Trophoblast cell (in vitro differentiated cells and primary cell): Measurements from ENCODE around the gene SNPH.

ENCODE experiments used
- DNase-seq, 2 donors: peaks; one replicate each; pipeline ENCODE4 v3.0.0-alpha.2; 2016
- H2AFZ ChIP-seq: 2 replicates; pipeline ENCODE4 v1.6.1; 2013; ENCODE audit warnings: low read length, moderate library complexity, mild to moderate bottlenecking; ENCODE audit not compliant: insufficient read depth, poor library complexity
- H2AK5ac ChIP-seq: 2 replicates; pipeline ENCODE4 v1.6.1; 2013; ENCODE audit warnings: mild to moderate bottlenecking, low read length
- H2BK120ac ChIP-seq: 2 replicates; pipeline ENCODE4 v1.6.1; 2013; ENCODE audit warnings: low read length, mild to moderate bottlenecking, moderate library complexity; ENCODE audit not compliant: insufficient read depth, poor library complexity
- H2BK12ac ChIP-seq: 2 replicates; pipeline ENCODE4 v1.6.1; 2013; ENCODE audit warnings: mild to moderate bottlenecking, low read length, moderate library complexity
- H2BK5ac ChIP-seq: 2 replicates; pipeline ENCODE4 v1.6.1; 2013; ENCODE audit warnings: low read length, low read depth, moderate library complexity, mild to moderate bottlenecking; ENCODE audit not compliant: poor library complexity
- H3K14ac ChIP-seq: 2 replicates; pipeline ENCODE4 v1.6.1; 2013; ENCODE audit warnings: mild to moderate bottlenecking, low read length
- H3K18ac ChIP-seq: 2 replicates; pipeline ENCODE4 v1.6.1; 2013; ENCODE audit warnings: mild to moderate bottlenecking, low read length
- H3K23ac ChIP-seq: 2 replicates; pipeline ENCODE4 v1.6.1; 2013; ENCODE audit warnings: low read length
- H3K27ac ChIP-seq: 2 replicates; pipeline ENCODE4 v1.5.1; 2013; ENCODE audit warnings: low read depth, mild to moderate bottlenecking, inconsistent platforms, low read length, moderate library complexity
- H3K27me3 ChIP-seq: 2 replicates; pipeline ENCODE4 v1.6.1; 2013; ENCODE audit warnings: inconsistent platforms, mild to moderate bottlenecking, low read length, moderate library complexity; ENCODE audit not compliant: insufficient read depth
- H3K36me3 ChIP-seq, 2 experiments: 1 replicate in 1 of 2; 2 replicates in 1 of 2; pipeline ENCODE4 v1.6.1; 2013; ENCODE audit warnings: low read length in 2 of 2, mild to moderate bottlenecking in 2 of 2, moderate library complexity in 1 of 2; ENCODE audit not compliant: insufficient read depth in 2 of 2, control insufficient read depth in 1 of 2
- H3K4ac ChIP-seq: 2 replicates; pipeline ENCODE4 v1.6.1; 2013; ENCODE audit warnings: low read depth, mild to moderate bottlenecking, low read length, moderate library complexity
- H3K4me1 ChIP-seq, 2 experiments: 1 replicate in 1 of 2; 2 replicates in 1 of 2; pipeline ENCODE4 v1.6.1; 2013; ENCODE audit warnings: low read length in 2 of 2, mild to moderate bottlenecking in 2 of 2, moderate library complexity in 1 of 2; ENCODE audit not compliant: insufficient read depth in 2 of 2, control insufficient read depth in 1 of 2
- H3K4me2 ChIP-seq: 2 replicates; pipeline ENCODE4 v1.6.1; 2013; ENCODE audit warnings: inconsistent platforms, mild to moderate bottlenecking, low read length, moderate library complexity
- H3K4me3 ChIP-seq: 2 replicates; pipeline ENCODE4 v1.5.1; 2013; ENCODE audit warnings: mild to moderate bottlenecking, low read depth, low read length, inconsistent platforms
- H3K79me1 ChIP-seq: one replicate; pipeline ENCODE4 v1.6.1; 2013; ENCODE audit warnings: low read length
- H3K79me2 ChIP-seq: 2 replicates; pipeline ENCODE4 v1.6.1; 2013; ENCODE audit warnings: low read length, mild to moderate bottlenecking; ENCODE audit not compliant: control insufficient read depth, insufficient read depth, poor library complexity
- H3K9ac ChIP-seq: 2 replicates; pipeline ENCODE4 v1.6.1; 2013; ENCODE audit warnings: mild to moderate bottlenecking, low read length
- H3K9me3 ChIP-seq: 2 replicates; pipeline ENCODE4 v1.6.1; 2013; ENCODE audit warnings: low read depth, mild to moderate bottlenecking, control low read depth, inconsistent platforms, low read length; ENCODE audit not compliant: insufficient read depth
- H4K12ac ChIP-seq: 2 replicates; pipeline ENCODE4 v1.6.1; 2013; ENCODE audit warnings: low read depth, mild to moderate bottlenecking, low read length, moderate library complexity
- H4K8ac ChIP-seq: 2 replicates; pipeline ENCODE4 v1.6.1; 2013; ENCODE audit warnings: low read depth, mild to moderate bottlenecking, low read length, moderate library complexity
- H4K91ac ChIP-seq: one replicate; pipeline ENCODE4 v1.6.1; 2013; ENCODE audit warnings: low read depth, mild to moderate bottlenecking, low read length, moderate library complexity
- WGBS: extraction: QIAGEN DNeasy Blood & Tissue Kit; methylation state at CpG from one replicate; pipeline ENCODE4 v1.1.7; 2013; ENCODE audit warnings: missing lambda C conversion rate; ENCODE audit not compliant: insufficient read length, insufficient coverage; ENCODE audit errors: extremely low coverage; 5-methylcytosine and 5-hydroxymethylcytosine counted together

SNPH gene

GRCh38 chr20:1272368-1273100 lies 6.4 kb downstream of the SNPH start:
- Histone ChIP-seq H3K9me3 (peaks cover 4% of the 10 kb centered on the region), H3K14ac (no peak overlapping the region), H3K4me2 (no peak overlapping the region), H3K36me3 (no peaks in the 10 kb centered on the region), H2BK12ac (no peak overlapping the region), H3K4me3 (no peak overlapping the region), H2AK5ac (no peak overlapping the region), H3K27ac (no peak overlapping the region), H2BK5ac (no peak overlapping the region), H4K91ac (no peak overlapping the region), H2BK120ac (no peak overlapping the region), H4K8ac (no peak overlapping the region), H3K4me1 (no peaks in the 10 kb centered on the region), H3K79me1 (no peaks in the 10 kb centered on the region), H3K23ac (no peak overlapping the region), H3K18ac (no peak overlapping the region), H3K27me3 (no peaks in the 10 kb centered on the region), H3K79me2 (no peaks in the 10 kb centered on the region), H3K9ac (no peak overlapping the region), H2AFZ (no peak overlapping the region), H3K4ac (no peak overlapping the region), H4K12ac (no peak overlapping the region)
- no peak for DNase-seq
- WGBS = no CpG with 5 or more reads among the region's 6 CpGs

GRCh38 chr20:1273366-1273765 lies 7.3 kb downstream of the SNPH start:
- Histone ChIP-seq H3K27ac (no peak overlapping the region), H2BK120ac (no peak overlapping the region), H4K91ac (no peak overlapping the region), H3K79me1 (no peaks in the 10 kb centered on the region), H3K27me3 (no peaks in the 10 kb centered on the region), H2BK5ac (no peak overlapping the region), H4K8ac (no peak overlapping the region), H3K36me3 (no peaks in the 10 kb centered on the region), H3K18ac (no peak overlapping the region), H2AK5ac (no peak overlapping the region), H3K9ac (no peak overlapping the region), H3K14ac (no peak overlapping the region), H2AFZ (no peak overlapping the region), H3K4me3 (no peak overlapping the region), H3K4ac (no peak overlapping the region), H3K4me1 (no peaks in the 10 kb centered on the region), H4K12ac (no peak overlapping the region), H3K23ac (no peak overlapping the region), H3K9me3 (peaks cover 6% of the 10 kb centered on the region), H3K4me2 (no peak overlapping the region), H3K79me2 (no peaks in the 10 kb centered on the region), H2BK12ac (no peak overlapping the region)
- DNase-seq = no peak
- no CpG with 5 or more reads among the region's 2 CpGs for WGBS

DNA sequence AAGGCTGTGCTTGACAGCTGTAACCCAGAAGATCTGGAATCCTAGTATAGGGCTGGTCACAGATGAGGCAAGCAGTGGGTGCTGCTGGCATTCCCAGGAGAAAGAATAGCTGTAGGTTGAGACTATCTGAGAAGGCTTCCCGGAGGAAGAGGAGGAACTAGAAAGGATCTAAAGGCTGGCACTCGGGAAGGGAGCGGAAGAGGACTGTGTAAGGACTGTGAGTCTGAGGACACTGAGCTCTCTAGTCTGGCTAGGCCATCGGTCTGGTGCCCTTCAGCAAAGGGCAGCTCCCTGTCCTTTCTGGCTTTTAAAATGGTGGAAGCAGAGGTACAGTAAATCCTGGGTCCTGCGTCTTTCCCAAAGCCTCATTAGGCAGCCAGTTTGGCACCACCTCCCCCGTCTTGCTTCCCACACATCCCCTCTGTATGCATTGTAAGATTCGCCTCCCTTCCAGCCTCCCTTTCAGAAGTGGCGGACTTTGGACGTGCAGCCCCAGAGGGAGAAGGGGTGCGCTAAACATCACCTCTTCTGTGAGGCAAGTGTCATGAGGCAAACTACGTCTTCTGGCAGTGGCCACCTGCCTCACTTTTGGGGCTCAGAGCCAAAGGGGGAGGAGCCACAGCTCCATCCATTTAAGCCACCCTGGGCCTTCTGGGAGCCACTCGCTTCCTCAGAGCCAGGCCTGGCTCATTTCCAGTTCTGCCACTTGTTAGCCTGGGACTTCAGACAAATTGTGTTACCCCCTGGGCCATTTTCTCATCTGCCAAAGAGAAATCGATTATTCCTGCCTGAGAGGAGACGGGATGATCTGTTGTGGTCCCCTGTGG lies 8.6 kb downstream of the SNPH start:
- Histone ChIP-seq H3K14ac (no peak overlapping the region), H3K9me3 (peaks cover 6% of the 10 kb centered on the region), H3K79me2 (no peaks in the 10 kb centered on the region), H3K4me1 (no peaks in the 10 kb centered on the region), H3K4ac (no peak overlapping the region), H2BK5ac (no peak overlapping the region), H2AFZ (no peak overlapping the region), H3K4me3 (no peak overlapping the region), H2BK12ac (no peak overlapping the region), H4K8ac (no peak overlapping the region), H3K18ac (no peak overlapping the region), H3K27me3 (no peaks in the 10 kb centered on the region), H3K9ac (no peak overlapping the region), H3K4me2 (no peak overlapping the region), H4K12ac (no peak overlapping the region), H2BK120ac (no peak overlapping the region), H2AK5ac (no peak overlapping the region), H3K36me3 (no peaks in the 10 kb centered on the region), H3K79me1 (no peaks in the 10 kb centered on the region), H3K23ac (no peak overlapping the region), H4K91ac (no peak overlapping the region), H3K27ac (no peak overlapping the region)
- no CpG with 5 or more reads among the region's 14 CpGs for WGBS
- DNase-seq = no peak

DNA sequence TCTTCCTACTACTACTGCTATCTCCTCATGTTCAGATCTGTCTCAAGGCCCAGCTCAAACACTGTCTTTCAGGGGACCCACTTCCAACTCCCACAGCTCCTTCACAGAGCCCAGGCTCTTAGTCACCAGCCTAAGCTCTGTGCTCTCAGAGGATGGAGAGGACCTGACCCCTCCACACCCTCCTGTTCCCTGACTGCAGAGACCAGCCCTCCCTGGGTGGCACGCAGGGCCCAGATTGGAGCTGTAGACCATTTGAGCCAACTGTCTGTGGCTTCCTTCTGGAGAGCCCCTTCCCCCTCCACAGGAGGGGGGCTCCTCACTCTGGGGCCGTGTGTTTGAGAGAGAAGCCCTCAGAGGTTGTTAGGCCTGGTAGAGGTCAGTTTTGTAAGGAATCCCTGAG lies 9.8 kb downstream of the SNPH start:
- DNase-seq = no peak
- Histone ChIP-seq H3K79me2 (no peaks in the 10 kb centered on the region), H3K27ac (no peak overlapping the region), H3K4me2 (no peak overlapping the region), H2BK12ac (no peak overlapping the region), H3K14ac (no peak overlapping the region), H3K4me3 (no peak overlapping the region), H3K9me3 (peaks cover 6% of the 10 kb centered on the region), H4K91ac (no peak overlapping the region), H3K4ac (no peak overlapping the region), H2BK5ac (no peak overlapping the region), H2AFZ (no peak overlapping the region), H3K9ac (no peak overlapping the region), H3K36me3 (no peaks in the 10 kb centered on the region), H4K8ac (no peak overlapping the region), H4K12ac (no peak overlapping the region), H3K27me3 (no peaks in the 10 kb centered on the region), H3K4me1 (no peaks in the 10 kb centered on the region), H3K79me1 (no peaks in the 10 kb centered on the region), H3K23ac (no peak overlapping the region), H3K18ac (no peak overlapping the region), H2AK5ac (no peak overlapping the region), H2BK120ac (no peak overlapping the region)
- no CpG with 5 or more reads among the region's 2 CpGs for WGBS
